ENCODE measurements around the gene FLYWCH1.

DNA sequence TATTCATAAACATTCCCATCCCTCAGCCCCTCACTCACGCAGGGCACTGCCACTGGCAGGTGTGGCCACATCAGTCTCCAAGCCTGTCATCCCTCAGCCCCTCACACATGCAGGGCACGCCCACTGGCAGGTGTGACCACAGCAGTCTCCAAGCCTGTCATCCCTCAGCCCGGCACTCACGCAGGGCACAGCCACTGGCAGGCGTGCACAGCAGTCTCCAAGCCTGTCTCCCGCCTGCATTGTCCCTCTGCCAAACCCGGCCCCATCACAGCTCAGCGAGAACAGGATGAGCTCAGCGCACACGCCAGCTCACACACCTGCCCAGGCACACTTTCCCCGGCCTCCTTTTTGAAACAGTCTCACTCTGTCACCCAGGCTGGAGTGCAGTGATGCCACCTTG is 40.9 kb downstream of the FLYWCH1 start:
- TF ChIP-seq SUZ12 (IDR thresholded peaks at IDR 0.05) (no peak), LEF1 (IDR thresholded peaks at IDR 0.05; ENCODE audit: borderline replicate concordance) (no peak), HDGF (IDR thresholded peaks at IDR 0.05; ENCODE audit: borderline replicate concordance) (no peak), TARDBP (IDR thresholded peaks at IDR 0.05) (no peak), NFRKB (IDR thresholded peaks at IDR 0.05) (no peak)
